ENCODE measurements around the gene ZNF274. TPM values are rescaled to one million over a fixed set of nuclear protein-coding genes. Genes with fewer than 3 reads are reported as not detected.

ZNF274 gene
- total RNA-seq, 1 experiment from 2014 or later: 27.5 TPM

DNA sequence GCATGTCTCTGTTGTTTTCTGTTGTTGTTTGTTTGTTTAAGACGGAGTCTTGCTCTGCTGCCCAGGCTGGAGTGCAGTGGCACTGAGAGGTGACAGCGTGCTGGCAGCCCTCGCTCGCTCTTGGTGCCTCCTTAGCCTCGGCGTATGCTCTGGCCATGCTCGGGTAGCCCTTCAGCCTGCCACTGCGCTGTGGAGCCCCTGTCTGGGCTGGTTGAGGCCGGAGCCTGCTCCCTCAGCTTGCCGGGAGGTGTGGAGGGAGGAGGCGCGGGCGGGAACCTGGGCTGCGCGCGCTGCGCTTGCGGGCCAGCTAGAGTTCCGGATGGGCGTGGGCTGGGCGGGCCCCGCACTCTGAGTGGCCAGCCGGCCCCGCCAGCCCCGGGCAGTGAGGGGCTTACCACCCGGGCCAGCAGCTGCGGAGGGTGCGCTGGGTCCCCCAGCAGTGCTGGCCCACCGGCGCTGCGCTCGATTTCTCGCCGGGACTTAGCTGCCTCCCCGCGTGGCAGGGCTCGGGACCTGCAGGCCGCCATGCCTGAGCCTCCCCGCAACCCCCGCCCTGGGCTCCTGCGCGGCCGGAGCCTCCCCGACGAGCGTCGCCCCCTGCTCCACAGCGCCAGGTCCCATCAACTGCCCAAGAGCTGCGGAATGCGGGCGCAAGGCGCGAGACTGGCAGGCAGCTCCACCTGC lies 25.7 kb upstream of the ZNF274 start:
- ATAC-seq (no peak), DNase-seq (ENCODE audit: low spot score) (peak; percentile 36)
- CTCF ChIA-PET: interaction anchor here (1.3 to 2.7 kb wide), 4 partner anchors 26 to 241 kb away, joined by 4 to 21 read pairs (median 6); partner anchors contain the start of genes ZNF274 and ZNF417
- Mint-ChIP-seq H3K27me3 (ENCODE audit: low read depth) (peaks cover 34% of the 10 kb centered on the region), H3K4me1 (peaks cover 3% of the 10 kb centered on the region; the same call in 1 of the 2 replicates), H3K36me3 (peaks cover 9% of the 10 kb centered on the region), H3K9me3 (peaks cover 13% of the 10 kb centered on the region), H3K27ac (no peak overlapping the region), H3K4me3 (peak overlapping the region; percentile 43; the same call in 1 of the 2 replicates)
- TF ChIP-seq, protein P1, sequence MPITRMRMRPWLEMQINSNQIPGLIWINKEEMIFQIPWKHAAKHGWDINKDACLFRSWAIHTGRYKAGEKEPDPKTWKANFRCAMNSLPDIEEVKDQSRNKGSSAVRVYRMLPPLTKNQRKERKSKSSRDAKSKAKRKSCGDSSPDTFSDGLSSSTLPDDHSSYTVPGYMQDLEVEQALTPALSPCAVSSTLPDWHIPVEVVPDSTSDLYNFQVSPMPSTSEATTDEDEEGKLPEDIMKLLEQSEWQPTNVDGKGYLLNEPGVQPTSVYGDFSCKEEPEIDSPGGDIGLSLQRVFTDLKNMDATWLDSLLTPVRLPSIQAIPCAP (CRISPR knock-in tag; IDR thresholded peaks at IDR 0.05): no peak
- TF ChIP-seq, protein P2, sequence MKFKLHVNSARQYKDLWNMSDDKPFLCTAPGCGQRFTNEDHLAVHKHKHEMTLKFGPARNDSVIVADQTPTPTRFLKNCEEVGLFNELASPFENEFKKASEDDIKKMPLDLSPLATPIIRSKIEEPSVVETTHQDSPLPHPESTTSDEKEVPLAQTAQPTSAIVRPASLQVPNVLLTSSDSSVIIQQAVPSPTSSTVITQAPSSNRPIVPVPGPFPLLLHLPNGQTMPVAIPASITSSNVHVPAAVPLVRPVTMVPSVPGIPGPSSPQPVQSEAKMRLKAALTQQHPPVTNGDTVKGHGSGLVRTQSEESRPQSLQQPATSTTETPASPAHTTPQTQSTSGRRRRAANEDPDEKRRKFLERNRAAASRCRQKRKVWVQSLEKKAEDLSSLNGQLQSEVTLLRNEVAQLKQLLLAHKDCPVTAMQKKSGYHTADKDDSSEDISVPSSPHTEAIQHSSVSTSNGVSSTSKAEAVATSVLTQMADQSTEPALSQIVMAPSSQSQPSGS (CRISPR knock-in tag; IDR thresholded peaks at IDR 0.05; ENCODE audit: borderline replicate concordance, low read depth): no peak
- TF ChIP-seq ZNF317 (CRISPR knock-in tag; IDR thresholded peaks at IDR 0.05; ENCODE audit: borderline replicate concordance, low read depth) (no peak), ZNF121 (CRISPR knock-in tag; IDR thresholded peaks at IDR 0.05) (0 out of 2 replicates have a peak, but pooled peaks have one; percentile 56), JUN (CRISPR knock-in tag; IDR thresholded peaks at IDR 0.05) (no peak)
- POLR2A ChIA-PET: interaction anchor here (0.9 kb wide), 1 partner anchor 98 kb away, joined by 4 read pairs; the partner anchor contains the start of gene ZNF135

DNA sequence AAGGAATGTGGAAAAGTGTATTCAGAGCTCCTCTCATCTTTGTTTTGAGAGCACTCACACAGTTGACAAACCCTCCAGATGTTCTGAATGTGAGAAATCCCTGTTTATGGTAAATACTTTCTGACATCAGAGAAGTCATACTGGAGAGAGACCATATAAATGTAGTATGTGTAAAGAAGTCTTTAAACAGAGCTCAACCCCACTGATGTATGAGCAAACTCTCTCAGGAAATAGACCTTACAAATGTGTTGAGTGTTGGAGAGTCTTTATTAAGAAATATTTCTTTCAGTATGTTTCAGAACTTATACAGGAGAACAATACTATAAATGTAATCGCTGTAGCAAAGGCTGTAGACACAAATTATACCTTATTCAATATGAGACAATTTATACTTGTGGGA lies 16.6 kb upstream of the ZNF274 start:
- TF ChIP-seq ETV6 (CRISPR knock-in tag; IDR thresholded peaks at IDR 0.05): no peak
- no peak for TF ChIP-seq NR3C1 (CRISPR knock-in tag; conservative IDR thresholded peaks at IDR 0.05; ENCODE audit: low read depth)
- TF ChIP-seq CBFB (CRISPR knock-in tag; IDR thresholded peaks at IDR 0.05; ENCODE audit: low read depth): no peak
- TF ChIP-seq, protein P3, sequence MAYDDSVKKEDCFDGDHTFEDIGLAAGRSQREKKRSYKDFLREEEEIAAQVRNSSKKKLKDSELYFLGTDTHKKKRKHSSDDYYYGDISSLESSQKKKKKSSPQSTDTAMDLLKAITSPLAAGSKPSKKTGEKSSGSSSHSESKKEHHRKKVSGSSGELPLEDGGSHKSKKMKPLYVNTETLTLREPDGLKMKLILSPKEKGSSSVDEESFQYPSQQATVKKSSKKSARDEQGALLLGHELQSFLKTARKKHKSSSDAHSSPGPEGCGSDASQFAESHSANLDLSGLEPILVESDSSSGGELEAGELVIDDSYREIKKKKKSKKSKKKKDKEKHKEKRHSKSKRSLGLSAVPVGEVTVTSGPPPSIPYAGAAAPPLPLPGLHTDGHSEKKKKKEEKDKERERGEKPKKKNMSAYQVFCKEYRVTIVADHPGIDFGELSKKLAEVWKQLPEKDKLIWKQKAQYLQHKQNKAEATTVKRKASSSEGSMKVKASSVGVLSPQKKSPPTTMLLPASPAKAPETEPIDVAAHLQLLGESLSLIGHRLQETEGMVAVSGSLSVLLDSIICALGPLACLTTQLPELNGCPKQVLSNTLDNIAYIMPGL (CRISPR knock-in tag; IDR thresholded peaks at IDR 0.05): no peak
- TF ChIP-seq NFATC4 (CRISPR knock-in tag; IDR thresholded peaks at IDR 0.05): no peak
- no peak for TF ChIP-seq KAT7 (CRISPR knock-in tag; IDR thresholded peaks at IDR 0.05; ENCODE audit: borderline replicate concordance)
- TF ChIP-seq MXD4 (CRISPR knock-in tag; IDR thresholded peaks at IDR 0.05; ENCODE audit: borderline replicate concordance): no peak
- TF ChIP-seq SMAD4 (CRISPR knock-in tag; IDR thresholded peaks at IDR 0.05): no peak
- ChIA-PET POLR2A (no interaction called here), CTCF (no interaction called here)
- no peak overlapping the region for H3K4me3 Mint-ChIP-seq
- ATAC-seq (no peak), DNase-seq (ENCODE audit: low spot score) (no peak)
- no peak overlapping the region for H3K27ac Mint-ChIP-seq
- H3K27me3 Mint-ChIP-seq (ENCODE audit: low read depth): peaks cover 40% of the 10 kb centered on the region
- H3K9me3 Mint-ChIP-seq: peaks cover 69% of the 10 kb centered on the region
- no peaks in the 10 kb centered on the region for H3K4me1 Mint-ChIP-seq
- peaks cover 40% of the 10 kb centered on the region for H3K36me3 Mint-ChIP-seq

GRCh38 chr19:58166708-58167280 lies 16.1 kb upstream of the ZNF274 start:
- ChIA-PET CTCF (interaction anchor here (1.0 kb wide), 1 partner anchor 145 kb away, joined by 3 read pairs; no protein-coding TSS in a partner anchor), POLR2A (interaction anchor here (0.7 kb wide), 1 partner anchor 31 kb away, joined by 3 read pairs; no protein-coding TSS in a partner anchor)
- Mint-ChIP-seq H3K27me3 (ENCODE audit: low read depth) (peaks cover 40% of the 10 kb centered on the region), H3K4me3 (no peak overlapping the region), H3K27ac (no peak overlapping the region), H3K36me3 (peaks cover 39% of the 10 kb centered on the region), H3K9me3 (peaks cover 66% of the 10 kb centered on the region), H3K4me1 (no peaks in the 10 kb centered on the region)
- DNase-seq (ENCODE audit: low spot score) (no peak), ATAC-seq (no peak)
- TF ChIP-seq ESRRA (CRISPR knock-in tag; IDR thresholded peaks at IDR 0.05; ENCODE audit: borderline replicate concordance) (no peak), TCF7 (CRISPR knock-in tag; IDR thresholded peaks at IDR 0.05; ENCODE audit: low read depth) (no peak), TEAD1 (CRISPR knock-in tag; IDR thresholded peaks at IDR 0.05) (no peak)
- TF ChIP-seq, protein P4, sequence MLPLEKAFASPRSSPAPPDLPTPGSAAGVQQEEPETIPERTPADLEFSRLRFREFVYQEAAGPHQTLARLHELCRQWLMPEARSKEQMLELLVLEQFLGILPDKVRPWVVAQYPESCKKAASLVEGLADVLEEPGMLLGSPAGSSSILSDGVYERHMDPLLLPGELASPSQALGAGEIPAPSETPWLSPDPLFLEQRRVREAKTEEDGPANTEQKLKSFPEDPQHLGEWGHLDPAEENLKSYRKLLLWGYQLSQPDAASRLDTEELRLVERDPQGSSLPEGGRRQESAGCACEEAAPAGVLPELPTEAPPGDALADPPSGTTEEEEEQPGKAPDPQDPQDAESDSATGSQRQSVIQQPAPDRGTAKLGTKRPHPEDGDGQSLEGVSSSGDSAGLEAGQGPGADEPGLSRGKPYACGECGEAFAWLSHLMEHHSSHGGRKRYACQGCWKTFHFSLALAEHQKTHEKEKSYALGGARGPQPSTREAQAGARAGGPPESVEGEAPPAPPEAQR (CRISPR knock-in tag; IDR thresholded peaks at IDR 0.05): no peak
